Dendritic cell treated with granulocyte-macrophage colony-stimulating factor and Interleukin-4, amounts not matched to agents 40 ng/mL and 50 ng/mL, for 4 days (primary cell): Measurements from ENCODE around the gene AVPR1B.
"Not testable (repeated sequence)": the region's sequence is repeated elsewhere in the genome, so short reads cannot be mapped to it uniquely, and the experiment has no call there.

Source experiments
- H3K27ac Mint-ChIP-seq: one replicate; pipeline ENCODE4 v1.8.0; 2022; ENCODE audit warnings: mild to moderate bottlenecking, mixed read lengths
- H3K27me3 Mint-ChIP-seq: one replicate; pipeline ENCODE4 v1.8.0; 2022; ENCODE audit warnings: mild to moderate bottlenecking, mixed read lengths
- H3K36me3 Mint-ChIP-seq: one replicate; pipeline ENCODE4 v1.8.0; 2022; ENCODE audit warnings: low read depth, mixed read lengths
- H3K4me1 Mint-ChIP-seq: one replicate; pipeline ENCODE4 v1.8.0; 2022; ENCODE audit warnings: low read depth, mixed read lengths
- H3K4me3 Mint-ChIP-seq: one replicate; pipeline ENCODE4 v1.8.0; 2022; ENCODE audit warnings: mild to moderate bottlenecking, moderate library complexity, mixed read lengths
- H3K9me3 Mint-ChIP-seq: one replicate; pipeline ENCODE4 v1.8.0; 2022; ENCODE audit warnings: mixed read lengths
- intact Hi-C: fragments of 100-400 bp; cut with micrococcal nuclease; formaldehyde crosslinking; loops from one replicate; pipeline ENCODE4 v1.15.0; 2022

AVPR1B gene

GRCh38 chr1:206064501-206064900, 52.7 kb downstream of the AVPR1B start:
- H3K27me3 Mint-ChIP-seq = peaks cover 11% of the 10 kb centered on the region
- intact Hi-C loops, H3K9me3 Mint-ChIP-seq, H3K4me3 Mint-ChIP-seq, H3K27ac Mint-ChIP-seq, H3K36me3 Mint-ChIP-seq: not testable (repeated sequence)
- H3K4me1 Mint-ChIP-seq = peaks cover 33% of the 10 kb centered on the region

DNA sequence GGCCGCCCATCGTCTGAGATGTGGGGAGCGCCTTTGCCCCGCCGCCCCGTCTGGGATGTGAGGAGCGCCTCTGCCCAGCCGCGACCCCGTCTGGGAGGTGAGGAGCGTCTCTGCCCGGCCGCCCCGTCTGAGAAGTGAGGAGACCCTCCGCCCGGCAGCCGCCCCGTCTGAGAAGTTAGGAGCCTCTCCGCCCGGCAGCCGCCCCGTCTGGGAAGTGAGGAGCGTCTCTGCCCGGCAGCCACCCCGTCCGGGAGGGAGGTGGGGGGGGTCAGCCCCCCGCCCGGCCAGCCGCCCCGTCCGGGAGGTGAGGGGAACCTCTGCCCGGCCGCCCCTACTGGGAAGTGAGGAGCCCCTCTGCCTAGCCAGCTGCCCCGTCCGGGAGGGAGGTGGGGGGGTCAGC, 53.2 kb downstream of the AVPR1B start:
- H3K27ac Mint-ChIP-seq, intact Hi-C loops, H3K4me3 Mint-ChIP-seq, H3K9me3 Mint-ChIP-seq, H3K36me3 Mint-ChIP-seq: not testable (repeated sequence)
- Mint-ChIP-seq H3K27me3 (peaks cover 11% of the 10 kb centered on the region), H3K4me1 (peaks cover 38% of the 10 kb centered on the region)

DNA sequence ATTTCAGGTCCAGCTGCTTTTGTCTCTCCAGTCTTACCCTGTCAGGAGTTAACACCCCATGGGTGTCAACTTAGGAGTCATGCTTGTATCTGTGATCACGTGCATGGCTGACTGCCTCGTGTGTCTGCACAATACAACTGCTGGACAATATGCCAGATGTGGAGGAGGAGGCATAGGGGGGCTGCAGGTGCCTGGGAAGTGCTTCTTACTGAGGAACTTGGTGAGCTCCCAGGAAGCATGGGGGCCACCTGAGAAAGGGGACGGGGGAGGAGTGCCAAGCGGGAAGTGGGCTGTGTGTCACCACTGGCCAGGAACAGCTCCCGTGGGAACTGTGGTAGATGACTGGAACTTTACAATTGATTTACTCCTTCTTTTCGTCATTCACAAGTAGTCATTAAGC, 54.7 kb downstream of the AVPR1B start:
- H3K9me3 Mint-ChIP-seq = no peaks in the 10 kb centered on the region
- no peaks in the 10 kb centered on the region for H3K36me3 Mint-ChIP-seq
- peaks cover 3% of the 10 kb centered on the region for H3K27me3 Mint-ChIP-seq
- H3K4me3 Mint-ChIP-seq = no peak overlapping the region
- peaks cover 23% of the 10 kb centered on the region for H3K4me1 Mint-ChIP-seq
- intact Hi-C loops = no loop called here
- no peak overlapping the region for H3K27ac Mint-ChIP-seq

GRCh38 chr1:206060844-206061243, 56.3 kb downstream of the AVPR1B start:
- Mint-ChIP-seq H3K27me3 (no peaks in the 10 kb centered on the region), H3K4me1 (peaks cover 10% of the 10 kb centered on the region), H3K4me3 (no peak overlapping the region), H3K27ac (no peak overlapping the region), H3K36me3 (no peaks in the 10 kb centered on the region), H3K9me3 (no peaks in the 10 kb centered on the region)
- intact Hi-C loops = no loop called here
